HCT116 (cell line): ENCODE data around the gene YPEL3. TPM values are rescaled to one million over a fixed set of nuclear protein-coding genes. Genes with fewer than 3 reads are reported as not detected.

Experiments
- ATAC-seq: fragments of 200-7000 bp; cut with Tn5 transposase; 2 replicates; pipeline ENCODE4 v1.9.1; 2020; ENCODE audit warnings: mild to moderate bottlenecking, moderate library complexity
- BruUV-seq: library from RNA; stranded (reverse); fragments of 400-500 nt; replicated peaks from 2 replicates; lab custom pipeline; 2021; lab: Mats Ljungman, UMichigan
- CTCF ChIA-PET: fragments of 300-600 bp; sonication (Branson Sonifier 250); formaldehyde crosslinking; loops from one replicate; lab custom pipeline; 2021; ENCODE audit warnings: antibody characterized with exemption; lab: Charles Lee
- POLR2A ChIA-PET: fragments of 300-600, 350-600 bp; sonication (Branson Sonifier 250); formaldehyde crosslinking; loops from one replicate; lab custom pipeline; 2021; ENCODE audit warnings: antibody characterized with exemption; lab: Charles Lee
- RAD21 ChIA-PET, 2 experiments: fragments of 300-600 bp; sonication (Branson Sonifier 250); formaldehyde crosslinking; loops; one replicate each; lab custom pipeline; 2023; ENCODE audit warnings: low total read pairs in 2 of 2; ENCODE audit not compliant: uncharacterized antibody in 2 of 2, unreplicated experiment in 2 of 2, low non-redundant PET in 1 of 2; lab: Charles Lee
- DNase-seq: peaks from one replicate; pipeline ENCODE4 v3.0.0-alpha.2; 2010; ENCODE audit warnings: low read depth, low spot score
- H2AFZ ChIP-seq: fragments of 200-600 bp; shearing (Covaris generic), sonication (generic); 2 replicates; pipeline ENCODE4 v1.6.1; 2017; ENCODE audit warnings: low read depth, mixed run types, mixed read lengths, antibody characterized with exemption, low read length; ENCODE audit not compliant: poor library complexity, severe bottlenecking
- H3K27ac ChIP-seq: 2 replicates; pipeline ENCODE4 v1.5.1; 2012; ENCODE audit warnings: low read depth, low read length
- H3K27me3 ChIP-seq: fragments of 200-600 bp; sonication (generic); 2 replicates; pipeline ENCODE4 v1.6.1; 2016; ENCODE audit warnings: mixed run types, low read length, mixed read lengths; ENCODE audit not compliant: insufficient read depth
- H3K36me3 ChIP-seq, 2 experiments: fragments of 200-500 bp in 1 of 2; fragments of 200-600 bp in 1 of 2; sonication (Bioruptor generic) in 1 of 2; sonication (generic) in 1 of 2; 2 replicates each; pipeline versions ENCODE4 v1.5.1 to v1.6.1; 2014 to 2016; ENCODE audit warnings: low read length in 2 of 2, inconsistent platforms in 1 of 2, mixed read lengths in 1 of 2, mixed run types in 1 of 2; ENCODE audit not compliant: insufficient read depth in 2 of 2, control insufficient read depth in 1 of 2
- H3K4me1 ChIP-seq, 2 experiments: fragments of 200-600 bp in 1 of 2; sonication (generic) in 1 of 2; 2 replicates each; pipeline versions ENCODE4 v1.5.1 to v1.6.1; 2012 to 2017; ENCODE audit warnings: low read length in 2 of 2, inconsistent platforms in 1 of 2, mild to moderate bottlenecking in 1 of 2, mixed read lengths in 1 of 2, mixed run types in 1 of 2, moderate library complexity in 1 of 2; ENCODE audit not compliant: insufficient read depth in 2 of 2, control insufficient read depth in 1 of 2
- H3K4me2 ChIP-seq: fragments of 200-600 bp; sonication (generic); 2 replicates; pipeline ENCODE4 v1.6.1; 2017; ENCODE audit warnings: mixed run types, low read length, mixed read lengths
- H3K4me3 ChIP-seq, 2 experiments: fragments of 200-600 bp in 1 of 2; sonication (generic) in 1 of 2; replicated peaks in 1 of 2; 2 replicates each; pipeline ENCODE4 v1.5.1; 2011 to 2016; ENCODE audit warnings: low read length in 2 of 2, control low read depth in 1 of 2, low read depth in 1 of 2, mild to moderate bottlenecking in 1 of 2, mixed read lengths in 1 of 2, mixed run types in 1 of 2
- H3K79me2 ChIP-seq: fragments of 200-600 bp; sonication (generic); 2 replicates; pipeline ENCODE4 v1.6.1; 2017; ENCODE audit warnings: mild to moderate bottlenecking, mixed run types, low read length, moderate library complexity, mixed read lengths; ENCODE audit not compliant: insufficient read depth
- H3K9ac ChIP-seq: fragments of 200-600 bp; sonication (generic); 2 replicates; pipeline ENCODE4 v1.6.1; 2016; ENCODE audit warnings: low read length, mixed read lengths
- H3K9me2 ChIP-seq: fragments of 200-600 bp; sonication (generic), shearing (Covaris generic); 2 replicates; pipeline ENCODE4 v1.6.1; 2017; ENCODE audit warnings: mixed run types, mild to moderate bottlenecking, moderate library complexity; ENCODE audit not compliant: insufficient read depth
- H3K9me3 ChIP-seq, 2 experiments: fragments of 200-500 bp in 1 of 2; fragments of 200-600 bp in 1 of 2; sonication (Bioruptor generic) in 1 of 2; sonication (generic) in 1 of 2; 2 replicates each; pipeline ENCODE4 v1.6.1; 2014 to 2017; ENCODE audit warnings: low read length in 2 of 2, mixed read lengths in 2 of 2, inconsistent platforms in 1 of 2, low read depth in 1 of 2, mild to moderate bottlenecking in 1 of 2, mixed run types in 1 of 2, moderate library complexity in 1 of 2; ENCODE audit not compliant: control insufficient read depth in 1 of 2, insufficient read depth in 1 of 2
- H4K20me1 ChIP-seq: fragments of 200-600 bp; sonication (generic), shearing (Covaris generic); 2 replicates; pipeline ENCODE4 v1.6.1; 2017; ENCODE audit warnings: mixed run types, mild to moderate bottlenecking, moderate library complexity; ENCODE audit not compliant: insufficient read depth
- CBX3 ChIP-seq: IDR thresholded peaks from 2 replicates; pipeline ENCODE4 v1.6.1; 2012; ENCODE audit warnings: low read depth
- CTCF ChIP-seq, 3 experiments: fragments of 200-600 bp in 1 of 3; sonication (generic) in 1 of 3; IDR thresholded peaks in 2 of 3; conservative IDR thresholded peaks in 1 of 3; 2 replicates each; pipeline ENCODE4 v1.5.1; 2012 to 2017; ENCODE audit warnings: low read depth in 2 of 3, low read length in 2 of 3, antibody characterized with exemption in 1 of 3, borderline replicate concordance in 1 of 3, control low read depth in 1 of 3, mild to moderate bottlenecking in 1 of 3, mixed read lengths in 1 of 3, mixed run types in 1 of 3, moderate library complexity in 1 of 3; ENCODE audit not compliant: insufficient read depth in 1 of 3
- EGR1 ChIP-seq: IDR thresholded peaks from 2 replicates; pipeline ENCODE4 v1.6.1; 2012; ENCODE audit warnings: low read depth
- ELF1 ChIP-seq: IDR thresholded peaks from 2 replicates; pipeline ENCODE4 v1.6.1; 2012; ENCODE audit warnings: low read depth, borderline replicate concordance
- EZH2 ChIP-seq: fragments of 200-600 bp; sonication (generic); IDR thresholded peaks from 2 replicates; pipeline ENCODE4 v1.6.1; 2017; ENCODE audit warnings: antibody characterized with exemption, mixed run types
- JUND ChIP-seq: IDR thresholded peaks from 2 replicates; pipeline ENCODE4 v1.6.1; 2012
- RAD21 ChIP-seq: IDR thresholded peaks from 2 replicates; pipeline ENCODE4 v1.6.1; 2012; ENCODE audit warnings: low read depth, mild to moderate bottlenecking
- SIN3A ChIP-seq: IDR thresholded peaks from 2 replicates; pipeline ENCODE4 v1.6.1; 2012; ENCODE audit warnings: low read depth
- SP1 ChIP-seq: IDR thresholded peaks from 2 replicates; pipeline ENCODE4 v1.6.1; 2012; ENCODE audit warnings: low read depth
- SRF ChIP-seq: IDR thresholded peaks from 2 replicates; pipeline ENCODE4 v1.6.1; 2012; ENCODE audit warnings: low read depth
- TCF7L2 ChIP-seq: IDR thresholded peaks from 2 replicates; pipeline ENCODE4 v1.7.0; 2011; ENCODE audit warnings: borderline replicate concordance, inconsistent platforms; ENCODE audit not compliant: insufficient read depth, insufficient read length; ENCODE audit errors: extremely low read depth
- YY1 ChIP-seq: IDR thresholded peaks from 2 replicates; pipeline ENCODE4 v1.6.1; 2011; ENCODE audit warnings: low read length, low read depth, moderate library complexity, mild to moderate bottlenecking; ENCODE audit not compliant: insufficient replicate concordance; ENCODE audit errors: extremely low read depth
- intact Hi-C: fragments of 100-400 bp; cut with micrococcal nuclease; formaldehyde crosslinking; loops from 2 replicates; pipeline ENCODE4 v1.10.0; 2022
- total RNA-seq: library from RNA; stranded (reverse); gene quantifications from one replicate; pipeline ENCODE4 v1.2.1, GENCODE V29; 2021; ENCODE audit not compliant: unreplicated experiment

YPEL3 gene
- total RNA-seq, 1 experiment from 2014 or later: 10.9 TPM

- intact Hi-C loops: no loop called here
- Histone ChIP-seq H3K27ac (no peak overlapping the region), H3K27me3 (no peaks in the 10 kb centered on the region), H3K4me1 (peaks cover 8 to 18% of the 10 kb centered on the region in 2 experiments; a peak in 3 of 4 replicates), H2AFZ (no peak overlapping the region), H3K9ac (no peak overlapping the region), H3K4me2 (peak overlapping the region; percentile 35; the same call in 1 of the 2 replicates), H3K9me2 (no peaks in the 10 kb centered on the region), H3K4me3 (no peak overlapping the region), H3K79me2 (no peaks in the 10 kb centered on the region), H3K36me3 (no peaks in the 10 kb centered on the region), H4K20me1 (no peaks in the 10 kb centered on the region), H3K9me3 (no peaks in the 10 kb centered on the region)
- POLR2A ChIA-PET: no interaction called here
- ATAC-seq: peak; percentile 37; the same call in 1 of the 2 replicates
- CTCF ChIA-PET: no interaction called here
- TF ChIP-seq JUND (no peak), SIN3A (no peak), YY1 (no peak), CTCF (IDR thresholded peaks at IDR 0.05 in 2 of 3, conservative IDR thresholded peaks at IDR 0.05 in 1 of 3; ENCODE audit: borderline replicate concordance in 1 of 3, insufficient read depth in 1 of 3, low read depth in 2 of 3, low read length in 2 of 3) (no peak), CBX3 (no peak), EGR1 (no peak), TCF7L2 (no peak), SRF (no peak), SP1 (no peak), ELF1 (no peak), EZH2 (no peak), RAD21 (no peak)
- no peak for DNase-seq
- no TSS peak for BruUV-seq
- RAD21 ChIA-PET: no interaction called here
Measured at GRCh38 chr16:30046178-30046577, 49.8 kb downstream of the YPEL3 start.

Other genes with a start within 250 kb of the YPEL3 start
- 58.3 TPM for gene CDIPT, start 233.0 kb downstream of the YPEL3 start, total RNA-seq
- gene SEZ6L2, start 196.7 kb downstream of the YPEL3 start, total RNA-seq: 49.3 TPM
- gene ASPHD1, start 195.7 kb downstream of the YPEL3 start, total RNA-seq: 18.4 TPM
- gene KCTD13, start 170.0 kb downstream of the YPEL3 start, total RNA-seq: 40.7 TPM
- 75.5 TPM for gene TMEM219, start 134.1 kb downstream of the YPEL3 start, total RNA-seq
- gene TAOK2, start 122.3 kb downstream of the YPEL3 start, total RNA-seq: 56.7 TPM
- 21.8 TPM for gene HIRIP3, start 100.6 kb downstream of the YPEL3 start, total RNA-seq
- gene INO80E, start 100.0 kb downstream of the YPEL3 start, total RNA-seq: 89.8 TPM
- gene DOC2A, start 85.2 kb downstream of the YPEL3 start, total RNA-seq: 17.3 TPM
- gene C16orf92, start 73.0 kb downstream of the YPEL3 start, total RNA-seq: not detected
- gene TLCD3B, start 64.9 kb downstream of the YPEL3 start, total RNA-seq: 1.0 TPM
- 2,423 TPM for gene ALDOA, start 30.5 kb downstream of the YPEL3 start, total RNA-seq
- gene PPP4C, start 20.2 kb downstream of the YPEL3 start, total RNA-seq: 165 TPM
- 1.4 TPM for gene TBX6, start 4.3 kb downstream of the YPEL3 start, total RNA-seq
- gene GDPD3, start 17.3 kb upstream of the YPEL3 start, total RNA-seq: 7.0 TPM
- gene MAPK3, start 27.0 kb upstream of the YPEL3 start, total RNA-seq: 68.8 TPM
- gene CORO1A, start 87.4 kb upstream of the YPEL3 start, total RNA-seq: 7.0 TPM
- 180 TPM for gene BOLA2B, start 97.5 kb upstream of the YPEL3 start, total RNA-seq
- gene SLX1A, start 97.7 kb upstream of the YPEL3 start, total RNA-seq: 48.3 TPM
- gene SULT1A3, start 103.0 kb upstream of the YPEL3 start, total RNA-seq: 23.5 TPM
- gene NPIPB13, start 152.3 kb upstream of the YPEL3 start, total RNA-seq: 9.1 TPM